HG03342 (cell line): Measurements from ENCODE around the gene EIF3D.
"Not testable (repeated sequence)": the region's sequence is repeated elsewhere in the genome, so short reads cannot be mapped to it uniquely, and the experiment has no call there.

Experiments
- ATAC-seq: cut with Tn5 transposase; IDR thresholded peaks from one replicate; pipeline ENCODE4 v1.9.1; 2021; ENCODE audit warnings: mild to moderate bottlenecking, moderate library complexity; ENCODE audit not compliant: unreplicated experiment

Gene EIF3D

GRCh38 chr22:36550701-36551495 lies 21.9 kb upstream of the EIF3D start:
- no peak for ATAC-seq

GRCh38 chr22:36549033-36549432 lies 20.1 kb upstream of the EIF3D start:
- ATAC-seq = no peak

- ATAC-seq = no peak
Measured at GRCh38 chr22:36548606-36549005, 19.6 kb upstream of the EIF3D start.

GRCh38 chr22:36546932-36547331 lies 18.0 kb upstream of the EIF3D start:
- no peak for ATAC-seq

GRCh38 chr22:36546092-36546804 lies 17.3 kb upstream of the EIF3D start:
- no peak for ATAC-seq

GRCh38 chr22:36544107-36544620 lies 15.2 kb upstream of the EIF3D start:
- ATAC-seq = no peak

GRCh38 chr22:36541831-36542411 lies 13.0 kb upstream of the EIF3D start:
- no peak for ATAC-seq

- no peak for ATAC-seq
Measured at GRCh38 chr22:36540867-36541642, 12.1 kb upstream of the EIF3D start.

GRCh38 chr22:36538529-36538928 lies 9.6 kb upstream of the EIF3D start:
- no peak for ATAC-seq

GRCh38 chr22:36536717-36537116 lies 7.8 kb upstream of the EIF3D start:
- no peak for ATAC-seq

- not testable (repeated sequence) for ATAC-seq
Measured at GRCh38 chr22:36533320-36533719, 4.4 kb upstream of the EIF3D start.

GRCh38 chr22:36532466-36532865 lies 3.5 kb upstream of the EIF3D start:
- ATAC-seq = no peak

GRCh38 chr22:36528341-36528740 lies 625 bp downstream of the EIF3D start:
- ATAC-seq = no peak

GRCh38 chr22:36522662-36523061 lies 6.3 kb downstream of the EIF3D start:
- no peak for ATAC-seq

- no peak for ATAC-seq
Measured at GRCh38 chr22:36520423-36520822, 8.5 kb downstream of the EIF3D start.

GRCh38 chr22:36519906-36520305 lies 9.1 kb downstream of the EIF3D start:
- ATAC-seq = not testable (repeated sequence)

- ATAC-seq = no peak
Measured at GRCh38 chr22:36514766-36515165, 14.2 kb downstream of the EIF3D start.

- no peak for ATAC-seq
Measured at GRCh38 chr22:36512991-36513390, 16.0 kb downstream of the EIF3D start.

- ATAC-seq = no peak
Measured at GRCh38 chr22:36512333-36512732, 16.6 kb downstream of the EIF3D start.

GRCh38 chr22:36510966-36511881 lies 17.7 kb downstream of the EIF3D start:
- no peak for ATAC-seq
